22Rv1 (cell line): ENCODE measurements around the gene ZCWPW1.

Experiments used
- H3K27ac ChIP-seq: fragments of 450-650 bp; 2 replicates; pipeline ENCODE4 v1.5.1; 2017
- CTCF ChIP-seq: fragments of 450-650 bp; IDR thresholded peaks from 2 replicates; pipeline ENCODE4 v1.5.1; 2017; ENCODE audit warnings: mild to moderate bottlenecking
- ZFX ChIP-seq: fragments of 450-650 bp; IDR thresholded peaks from 2 replicates; pipeline ENCODE4 v1.6.1; 2017; ENCODE audit warnings: antibody characterized with exemption, borderline replicate concordance

Gene ZCWPW1

GRCh38 chr7:100428199-100428966, at the start of gene ZCWPW1:
ZCWPW1 (minus strand) TSS chr7:100428703; CDS start chr7:100420649, 8,054 bp downstream.
- H3K27ac ChIP-seq = peak within 1 kb of the TSS; percentile 100
- TF ChIP-seq CTCF (no peak), ZFX (no peak)

GRCh38 chr7:100477871-100478267, 49.4 kb upstream of the ZCWPW1 start:
- TF ChIP-seq ZFX (no peak), CTCF (no peak)
- H3K27ac ChIP-seq = peak overlapping the region; percentile 80

- TF ChIP-seq ZFX (no peak), CTCF (peak; percentile 33)
- H3K27ac ChIP-seq = peak overlapping the region; percentile 80
Measured at GRCh38 chr7:100476903-100477870, 48.7 kb upstream of the ZCWPW1 start.

- no peak overlapping the region for H3K27ac ChIP-seq
- no peak for TF ChIP-seq CTCF
- no peak for TF ChIP-seq ZFX
Measured at GRCh38 chr7:100476101-100476780, 47.7 kb upstream of the ZCWPW1 start.

GRCh38 chr7:100475549-100475948, 47.0 kb upstream of the ZCWPW1 start:
- no peak overlapping the region for H3K27ac ChIP-seq
- no peak for TF ChIP-seq ZFX
- no peak for TF ChIP-seq CTCF

- no peak overlapping the region for H3K27ac ChIP-seq
- TF ChIP-seq CTCF = no peak
- TF ChIP-seq ZFX = no peak
Measured at GRCh38 chr7:100472854-100473499, 44.5 kb upstream of the ZCWPW1 start.
